Cardiac fibroblast (primary cell): ENCODE results near the gene THSD4.

Experiments used
- DNase-seq, 2 donors: peaks; one replicate each; pipeline versions ENCODE4 v3.0.0 to v3.0.0-alpha.2; 2010; ENCODE audit warnings: low read depth in 2 of 2
- H3K4me3 ChIP-seq, 2 donors: replicated peaks in 1 of 2; 1 replicate in 1 of 2; 2 replicates in 1 of 2; pipeline ENCODE4 v1.5.1; 2011; ENCODE audit warnings: low read depth in 2 of 2, low read length in 2 of 2, mild to moderate bottlenecking in 2 of 2, moderate library complexity in 1 of 2
- TF ChIP-seq, protein P1 (sequence below): IDR thresholded peaks from one replicate; pipeline ENCODE4 v1.5.1; 2011; ENCODE audit warnings: low read depth, mild to moderate bottlenecking, low read length, inconsistent platforms

The THSD4 gene

GRCh38 chr15:71456811-71457210 is 341.5 kb downstream of the THSD4 start:
- TF ChIP-seq, protein P1, sequence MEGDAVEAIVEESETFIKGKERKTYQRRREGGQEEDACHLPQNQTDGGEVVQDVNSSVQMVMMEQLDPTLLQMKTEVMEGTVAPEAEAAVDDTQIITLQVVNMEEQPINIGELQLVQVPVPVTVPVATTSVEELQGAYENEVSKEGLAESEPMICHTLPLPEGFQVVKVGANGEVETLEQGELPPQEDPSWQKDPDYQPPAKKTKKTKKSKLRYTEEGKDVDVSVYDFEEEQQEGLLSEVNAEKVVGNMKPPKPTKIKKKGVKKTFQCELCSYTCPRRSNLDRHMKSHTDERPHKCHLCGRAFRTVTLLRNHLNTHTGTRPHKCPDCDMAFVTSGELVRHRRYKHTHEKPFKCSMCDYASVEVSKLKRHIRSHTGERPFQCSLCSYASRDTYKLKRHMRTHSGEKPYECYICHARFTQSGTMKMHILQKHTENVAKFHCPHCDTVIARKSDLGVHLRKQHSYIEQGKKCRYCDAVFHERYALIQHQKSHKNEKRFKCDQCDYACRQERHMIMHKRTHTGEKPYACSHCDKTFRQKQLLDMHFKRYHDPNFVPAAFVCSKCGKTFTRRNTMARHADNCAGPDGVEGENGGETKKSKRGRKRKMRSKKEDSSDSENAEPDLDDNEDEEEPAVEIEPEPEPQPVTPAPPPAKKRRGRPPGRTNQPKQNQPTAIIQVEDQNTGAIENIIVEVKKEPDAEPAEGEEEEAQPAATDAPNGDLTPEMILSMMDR, result no peak
- H3K4me3 ChIP-seq, result no peak overlapping the region
- no peak for DNase-seq

GRCh38 chr15:71458089-71458660 is 342.9 kb downstream of the THSD4 start:
- H3K4me3 ChIP-seq, result no peak overlapping the region
- TF ChIP-seq, protein P1, result no peak
- DNase-seq, result peak; percentile 22 to 33

- no peak overlapping the region for H3K4me3 ChIP-seq
- TF ChIP-seq, protein P1, result no peak
- no peak for DNase-seq
Observed at GRCh38 chr15:71461748-71462147, 346.5 kb downstream of the THSD4 start.

- DNase-seq, result no peak
- no peak overlapping the region for H3K4me3 ChIP-seq
- TF ChIP-seq, protein P1, result no peak
Observed at GRCh38 chr15:71462638-71463037, 347.4 kb downstream of the THSD4 start.

- TF ChIP-seq, protein P1, result no peak
- no peak overlapping the region for H3K4me3 ChIP-seq
- DNase-seq, result no peak
Observed at GRCh38 chr15:71463156-71463665, 347.9 kb downstream of the THSD4 start.

DNA sequence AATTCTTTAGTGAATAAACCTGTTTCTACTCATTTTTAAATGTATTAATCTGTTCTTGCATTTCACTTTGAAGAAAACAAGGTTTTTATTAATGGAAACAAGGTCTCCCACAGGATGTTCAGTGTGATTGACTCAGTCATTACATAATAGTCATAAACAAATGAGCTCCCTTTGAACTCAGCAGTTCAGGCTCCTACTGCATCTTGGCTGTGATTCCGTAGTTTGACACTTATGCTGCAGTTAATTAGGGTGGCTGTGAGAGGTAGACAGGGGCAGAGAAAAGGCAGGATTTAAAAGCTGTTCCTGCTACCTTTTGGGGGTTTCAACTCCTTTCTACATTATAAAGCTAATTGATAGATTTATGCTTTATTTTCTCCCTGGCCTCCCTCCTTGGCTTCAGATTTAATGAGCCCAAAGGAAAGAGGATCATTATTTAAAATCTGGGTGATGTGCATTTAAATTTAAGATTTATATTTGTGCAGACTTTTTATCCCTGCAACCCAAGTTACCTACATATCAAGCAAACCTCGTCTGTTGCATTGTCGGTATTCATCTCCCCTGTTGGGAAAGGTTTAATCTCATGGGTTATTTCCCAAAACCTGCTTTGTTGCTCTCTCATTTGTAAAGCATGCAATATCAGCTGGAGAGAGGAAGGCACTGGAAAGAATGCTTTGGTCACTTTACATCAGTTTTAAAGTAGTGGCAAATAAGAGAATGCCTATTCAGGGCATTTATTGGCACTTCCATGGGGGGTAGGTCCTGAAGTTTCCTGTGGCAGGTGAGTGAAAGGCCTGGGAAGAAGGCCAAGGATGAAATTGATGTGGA is 350.1 kb downstream of the THSD4 start:
- TF ChIP-seq, protein P1, result no peak
- H3K4me3 ChIP-seq, result no peak overlapping the region
- no peak for DNase-seq
